HL-60 (cell line): ENCODE measurements around the gene GNG2.

Source experiments
- DNase-seq, 2 experiments: peaks; one replicate each; pipeline ENCODE4 v3.0.0-alpha.2; 2010 to 2020; ENCODE audit warnings: low read depth in 1 of 2, low spot score in 1 of 2
- H3K27ac ChIP-seq: fragments of 250-450 bp; sonication (Bioruptor Pico); replicated peaks from 2 replicates; pipeline ENCODE4 v1.5.1; 2020; ENCODE audit warnings: mild to moderate bottlenecking, moderate library complexity
- H3K27me3 ChIP-seq: fragments of 250-450 bp; sonication (Bioruptor Pico); 2 replicates; pipeline ENCODE4 v1.5.1; 2021; ENCODE audit warnings: mild to moderate bottlenecking, moderate library complexity; ENCODE audit not compliant: insufficient read depth, poor library complexity, severe bottlenecking
- H3K4me3 ChIP-seq: replicated peaks from 2 replicates; pipeline ENCODE4 v1.5.1; 2011; ENCODE audit warnings: mild to moderate bottlenecking, control low read depth, low read length; ENCODE audit not compliant: insufficient read depth
- CTCF ChIP-seq: IDR thresholded peaks from one replicate; pipeline ENCODE4 v1.5.1; 2011; ENCODE audit warnings: low read length, control low read depth, inconsistent platforms; ENCODE audit not compliant: insufficient read depth
- GABPA ChIP-seq: IDR thresholded peaks from 2 replicates; pipeline ENCODE4 v1.6.1; 2012; ENCODE audit warnings: low read depth
- POLR2AphosphoS5 ChIP-seq: IDR thresholded peaks from 2 replicates; pipeline ENCODE4 v1.6.1; 2012; ENCODE audit warnings: low read depth
- SPI1 ChIP-seq: IDR thresholded peaks from 2 replicates; pipeline ENCODE4 v1.6.1; 2012; ENCODE audit warnings: low read depth, mild to moderate bottlenecking, borderline replicate concordance
- TF ChIP-seq, protein P1 (sequence below): IDR thresholded peaks from 2 replicates; pipeline ENCODE4 v1.6.1; 2012; ENCODE audit warnings: low read depth; ENCODE audit not compliant: insufficient replicate concordance

GNG2 gene

DNA sequence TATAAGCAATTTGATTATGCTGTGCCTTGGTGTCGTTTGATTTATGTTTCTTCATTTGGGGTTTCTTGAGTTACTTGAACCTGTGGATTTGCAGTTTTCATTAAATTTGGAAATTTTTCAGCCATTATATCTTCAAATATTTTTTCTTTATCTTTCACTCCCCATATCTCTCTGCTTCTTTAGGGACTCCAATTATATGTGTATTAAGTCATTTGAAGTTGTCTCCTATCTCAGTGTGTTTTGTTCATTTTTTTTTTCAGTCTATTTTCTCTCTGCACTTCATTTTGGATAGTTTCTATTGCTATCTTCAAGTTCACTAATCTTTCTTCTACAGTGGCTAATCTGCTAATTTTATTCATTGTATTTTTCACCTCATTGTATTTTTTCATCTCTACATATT lies 99.5 kb downstream of the GNG2 start:
- no peak for TF ChIP-seq CTCF
- no peak for TF ChIP-seq SPI1
- no peak for TF ChIP-seq GABPA
- TF ChIP-seq, protein P1, sequence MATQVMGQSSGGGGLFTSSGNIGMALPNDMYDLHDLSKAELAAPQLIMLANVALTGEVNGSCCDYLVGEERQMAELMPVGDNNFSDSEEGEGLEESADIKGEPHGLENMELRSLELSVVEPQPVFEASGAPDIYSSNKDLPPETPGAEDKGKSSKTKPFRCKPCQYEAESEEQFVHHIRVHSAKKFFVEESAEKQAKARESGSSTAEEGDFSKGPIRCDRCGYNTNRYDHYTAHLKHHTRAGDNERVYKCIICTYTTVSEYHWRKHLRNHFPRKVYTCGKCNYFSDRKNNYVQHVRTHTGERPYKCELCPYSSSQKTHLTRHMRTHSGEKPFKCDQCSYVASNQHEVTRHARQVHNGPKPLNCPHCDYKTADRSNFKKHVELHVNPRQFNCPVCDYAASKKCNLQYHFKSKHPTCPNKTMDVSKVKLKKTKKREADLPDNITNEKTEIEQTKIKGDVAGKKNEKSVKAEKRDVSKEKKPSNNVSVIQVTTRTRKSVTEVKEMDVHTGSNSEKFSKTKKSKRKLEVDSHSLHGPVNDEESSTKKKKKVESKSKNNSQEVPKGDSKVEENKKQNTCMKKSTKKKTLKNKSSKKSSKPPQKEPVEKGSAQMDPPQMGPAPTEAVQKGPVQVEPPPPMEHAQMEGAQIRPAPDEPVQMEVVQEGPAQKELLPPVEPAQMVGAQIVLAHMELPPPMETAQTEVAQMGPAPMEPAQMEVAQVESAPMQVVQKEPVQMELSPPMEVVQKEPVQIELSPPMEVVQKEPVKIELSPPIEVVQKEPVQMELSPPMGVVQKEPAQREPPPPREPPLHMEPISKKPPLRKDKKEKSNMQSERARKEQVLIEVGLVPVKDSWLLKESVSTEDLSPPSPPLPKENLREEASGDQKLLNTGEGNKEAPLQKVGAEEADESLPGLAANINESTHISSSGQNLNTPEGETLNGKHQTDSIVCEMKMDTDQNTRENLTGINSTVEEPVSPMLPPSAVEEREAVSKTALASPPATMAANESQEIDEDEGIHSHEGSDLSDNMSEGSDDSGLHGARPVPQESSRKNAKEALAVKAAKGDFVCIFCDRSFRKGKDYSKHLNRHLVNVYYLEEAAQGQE = no peak
- TF ChIP-seq POLR2AphosphoS5 = no peak
- no peak overlapping the region for H3K27ac ChIP-seq
- DNase-seq = no peak
- no peak overlapping the region for H3K4me3 ChIP-seq
- no peaks in the 10 kb centered on the region for H3K27me3 ChIP-seq

DNA sequence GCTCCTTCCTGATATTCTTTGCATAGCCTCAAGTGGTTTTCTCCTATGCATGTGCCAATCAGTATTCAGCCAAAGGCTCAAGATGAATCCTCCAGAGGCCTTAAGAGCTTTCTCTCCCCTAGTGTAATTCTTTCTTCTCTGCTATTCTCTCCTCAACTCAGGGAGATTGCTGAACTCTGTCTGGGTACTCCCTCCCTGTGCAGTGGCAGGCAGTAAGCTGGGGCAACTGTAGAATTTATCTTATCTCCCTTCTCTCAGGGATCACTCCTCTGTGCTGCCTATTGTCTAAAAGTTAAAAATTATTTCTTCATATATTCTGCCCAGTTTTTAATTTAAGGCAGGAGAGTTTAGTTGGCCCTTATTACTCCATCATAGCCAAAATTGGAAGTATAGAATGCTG lies 100.5 kb downstream of the GNG2 start:
- no peaks in the 10 kb centered on the region for H3K27me3 ChIP-seq
- DNase-seq = no peak
- TF ChIP-seq SPI1 (no peak), GABPA (no peak), POLR2AphosphoS5 (no peak), CTCF (no peak)
- TF ChIP-seq, protein P1 = no peak
- H3K4me3 ChIP-seq = no peak overlapping the region
- no peak overlapping the region for H3K27ac ChIP-seq

DNA sequence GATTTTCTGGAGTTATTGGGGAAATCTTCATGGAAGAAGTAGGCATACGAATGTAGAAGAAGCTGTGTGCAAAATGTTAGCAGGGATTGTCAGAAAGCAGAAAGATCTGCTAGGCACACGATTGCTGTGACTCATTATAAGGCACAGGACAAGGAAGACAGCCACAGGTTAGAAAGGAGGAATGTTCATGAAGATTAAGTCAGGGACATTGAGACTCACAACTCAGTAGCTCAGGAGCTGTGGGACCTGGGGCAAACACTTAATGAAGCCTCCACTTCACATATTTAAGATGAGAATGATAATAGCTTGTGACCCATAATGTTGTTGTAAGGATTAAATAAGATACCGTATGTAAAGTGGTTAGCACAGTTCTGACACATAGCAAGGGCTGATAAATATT lies 102.3 kb downstream of the GNG2 start:
- no peak for DNase-seq
- no peak overlapping the region for H3K4me3 ChIP-seq
- no peaks in the 10 kb centered on the region for H3K27me3 ChIP-seq
- TF ChIP-seq, protein P1 = no peak
- TF ChIP-seq CTCF (no peak), GABPA (no peak), POLR2AphosphoS5 (no peak), SPI1 (no peak)
- no peak overlapping the region for H3K27ac ChIP-seq
